H1 (cell line): ENCODE data around the gene PTPN21. TPM values are rescaled to one million over a fixed set of nuclear protein-coding genes. Genes with fewer than 3 reads are reported as not detected.

Source experiments
- CREB1 ChIP-seq: IDR thresholded peaks from 2 replicates; pipeline ENCODE4 v1.6.1; 2012; ENCODE audit warnings: inconsistent platforms
- EZH2 ChIP-seq: fragments of 200-600 bp; sonication (generic); IDR thresholded peaks from 2 replicates; pipeline ENCODE4 v1.7.1; 2012; ENCODE audit warnings: low read depth, mild to moderate bottlenecking, moderate library complexity, low read length, inconsistent platforms; ENCODE audit not compliant: severe bottlenecking
- FOSL1 ChIP-seq: IDR thresholded peaks from 2 replicates; pipeline ENCODE4 v1.6.1; 2011; ENCODE audit warnings: mild to moderate bottlenecking, low read depth, low read length, moderate library complexity; ENCODE audit not compliant: insufficient read depth
- SP1 ChIP-seq: IDR thresholded peaks from 2 replicates; pipeline ENCODE4 v1.6.1; 2011; ENCODE audit warnings: low read depth, low read length
- polyA plus RNA-seq, 7 experiments: library from polyadenylated mRNA; depleted of rRNA in 3 of 7; stranded (reverse) in 5 of 7; unstranded in 2 of 7; fragments of >200 nt in 5 of 7; fragments of 200-250 nt in 2 of 7; gene quantifications; 1 replicate in 5 of 7; 2 replicates in 1 of 7; 4 replicates in 1 of 7; pipeline versions ENCODE4 v1.2.1 to v1.2.3, GENCODE V29; 2011 to 2013; ENCODE audit warnings: missing spikeins in 2 of 7, mixed read lengths in 2 of 7
- total RNA-seq: library from RNA; stranded (reverse); fragmentation: NEBNext Ultra II Directional; extraction: Animal tissue kit (Norgen Biotek cat#: 25700); gene quantifications from 2 replicates; pipeline ENCODE4 v1.2.1, GENCODE V29; 2021

The PTPN21 gene
- total and polyA plus RNA-seq, 2 of the 8 experiments (the other 6 are each of a cell fraction or from before 2014, with no cell fraction given), result 6.5 to 16.1 TPM

- TF ChIP-seq EZH2 (no peak), CREB1 (no peak), FOSL1 (no peak), SP1 (no peak)
Measured at GRCh38 chr14:88481059-88481458, 73.7 kb downstream of the PTPN21 start (continued).
